IPS DF 19.7 (cell line): Measurements from ENCODE around the gene GDF7.
"Not testable (repeated sequence)": the region's sequence is repeated elsewhere in the genome, so short reads cannot be mapped to it uniquely, and the experiment has no call there.

ENCODE experiments used
- DNase-seq: peaks from one replicate; pipeline ENCODE4 v3.0.0-alpha.2; 2013; ENCODE audit warnings: low read depth, low spot score

Gene GDF7

GRCh38 chr2:20698916-20699613 is 32.1 kb downstream of the GDF7 start:
- no peak for DNase-seq

- DNase-seq = no peak
Observed at GRCh38 chr2:20702563-20702962, 35.6 kb downstream of the GDF7 start.

- no peak for DNase-seq
Observed at GRCh38 chr2:20704886-20705285, 37.9 kb downstream of the GDF7 start.

DNA sequence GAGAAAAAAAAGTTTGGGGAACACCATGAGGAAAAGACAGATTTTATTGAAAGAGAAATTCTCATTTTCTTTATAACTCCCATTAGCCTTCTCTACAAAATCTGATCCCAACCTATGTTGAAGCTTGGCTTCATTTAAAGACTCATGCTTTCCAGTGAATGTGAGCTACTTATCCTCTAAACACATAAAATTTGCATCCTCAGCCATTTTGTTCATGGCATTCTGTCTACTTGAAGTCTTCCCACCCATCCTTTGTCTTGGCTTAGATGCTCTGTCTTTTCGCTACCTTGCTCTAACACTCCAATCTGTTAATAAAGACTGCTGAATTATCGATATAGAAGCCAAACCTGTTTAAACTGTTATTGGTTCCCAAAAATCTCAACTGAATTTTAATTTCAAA is 39.3 kb downstream of the GDF7 start:
- no peak for DNase-seq

DNA sequence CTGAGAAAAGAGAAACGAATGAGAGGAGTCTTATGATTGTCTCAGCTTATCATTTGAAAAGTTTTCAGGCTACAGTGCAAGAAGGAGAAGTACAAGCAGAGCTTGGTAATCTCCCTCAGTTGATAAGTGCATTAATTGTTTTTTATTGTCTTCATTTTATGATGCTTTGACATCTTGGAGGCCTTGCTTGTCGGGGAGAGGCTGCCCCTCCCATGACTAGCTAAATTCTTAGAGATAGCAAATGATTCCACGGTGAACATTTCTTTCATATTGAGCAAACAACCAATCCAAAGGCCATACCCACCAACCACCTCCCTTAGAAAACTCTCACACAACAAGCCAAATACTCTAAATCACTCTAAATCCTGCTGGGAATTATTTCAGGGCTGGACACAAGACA is 39.8 kb downstream of the GDF7 start:
- no peak for DNase-seq

GRCh38 chr2:20707601-20708000 is 40.7 kb downstream of the GDF7 start:
- DNase-seq = no peak

DNA sequence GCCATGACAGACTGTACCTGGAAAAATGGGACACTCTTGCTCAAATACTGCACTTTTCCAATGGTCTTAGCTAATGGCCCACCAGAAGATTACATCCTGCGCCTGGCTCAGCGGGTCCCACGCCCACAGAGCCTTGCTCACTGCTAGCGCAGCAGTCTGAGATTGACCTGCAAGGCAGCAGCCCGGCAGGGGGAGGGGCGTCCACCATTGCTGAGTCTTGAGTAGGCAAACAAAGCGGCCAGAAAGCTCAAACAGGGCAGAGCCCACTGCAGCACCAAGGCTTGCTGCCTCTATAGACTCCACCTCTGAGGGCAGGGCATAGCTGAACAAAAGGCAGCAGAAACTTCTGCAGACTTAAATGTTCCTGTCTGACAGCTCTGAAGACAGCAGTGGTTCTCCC is 44.7 kb downstream of the GDF7 start:
- DNase-seq = not testable (repeated sequence)

- not testable (repeated sequence) for DNase-seq
Observed at GRCh38 chr2:20713585-20713984, 46.6 kb downstream of the GDF7 start.

- DNase-seq = not testable (repeated sequence)
Observed at GRCh38 chr2:20714412-20714811, 47.5 kb downstream of the GDF7 start.

GRCh38 chr2:20716164-20716563 is 49.2 kb downstream of the GDF7 start:
- not testable (repeated sequence) for DNase-seq

DNA sequence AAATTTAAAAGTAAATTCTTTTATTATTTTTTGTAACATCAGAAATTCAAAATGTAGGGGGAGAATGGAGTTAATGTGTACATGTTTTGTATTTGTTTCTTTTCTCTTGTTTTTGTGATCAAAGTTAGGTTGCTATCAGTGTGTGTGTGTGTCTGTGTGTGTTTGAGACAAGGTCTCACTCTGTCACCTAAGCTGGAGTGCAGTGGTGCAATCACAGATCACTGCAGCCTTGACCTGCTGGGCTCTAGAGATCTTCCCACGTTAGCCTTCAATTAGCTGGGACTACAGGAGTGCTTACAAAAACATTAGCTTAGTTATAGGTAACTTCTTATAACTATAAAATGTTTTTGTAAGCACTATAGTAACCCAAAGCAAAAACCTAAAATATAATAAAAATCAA is 50.7 kb downstream of the GDF7 start:
- no peak for DNase-seq

DNA sequence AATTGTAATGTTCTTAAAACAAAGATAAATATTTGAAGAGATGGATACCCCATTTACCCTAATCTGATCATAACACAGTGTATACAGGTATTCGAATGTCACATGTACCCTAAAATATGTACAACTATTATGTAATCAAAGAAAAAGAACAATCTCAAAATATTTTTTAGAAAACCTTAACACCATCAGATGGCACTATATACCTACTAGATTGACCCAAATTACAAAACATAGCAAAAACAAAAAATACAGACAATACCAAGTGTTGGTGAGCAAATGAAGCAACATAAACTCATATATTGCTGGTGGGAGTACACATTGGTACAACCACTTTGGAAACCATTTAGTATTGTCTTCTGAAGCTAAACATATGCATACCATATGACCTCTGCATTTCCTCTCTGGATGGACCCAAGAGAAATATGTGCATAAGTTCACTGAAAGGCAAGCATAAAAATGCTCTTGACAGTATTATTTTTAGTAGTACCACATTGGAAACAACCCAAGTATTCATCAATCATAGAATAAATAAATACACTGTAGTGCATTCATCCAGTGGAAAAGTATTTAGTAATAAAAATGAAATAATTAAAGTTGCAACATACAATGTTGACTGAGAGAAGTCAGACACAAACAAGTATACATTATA is 55.8 kb downstream of the GDF7 start:
- no peak for DNase-seq

DNA sequence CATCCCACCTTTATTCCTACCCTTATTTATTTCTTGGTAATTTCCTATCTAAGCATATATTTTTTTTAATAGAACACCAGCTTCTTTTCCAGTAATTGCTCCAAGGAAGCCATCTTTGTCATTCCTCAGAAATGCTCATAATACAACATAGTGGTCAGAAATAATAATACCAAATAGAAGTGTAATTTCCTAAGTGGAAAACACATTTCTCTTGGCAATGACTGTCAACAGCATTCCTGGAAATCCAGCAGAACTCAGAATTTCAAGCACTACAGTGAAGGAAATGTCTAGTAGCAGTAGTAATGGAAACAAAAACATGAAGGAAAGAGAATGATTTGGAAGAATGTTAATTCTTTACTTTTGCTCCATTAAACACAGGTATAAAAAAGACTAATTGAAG is 56.6 kb downstream of the GDF7 start:
- no peak for DNase-seq

GRCh38 chr2:20724500-20725053 is 57.6 kb downstream of the GDF7 start:
- no peak for DNase-seq

DNA sequence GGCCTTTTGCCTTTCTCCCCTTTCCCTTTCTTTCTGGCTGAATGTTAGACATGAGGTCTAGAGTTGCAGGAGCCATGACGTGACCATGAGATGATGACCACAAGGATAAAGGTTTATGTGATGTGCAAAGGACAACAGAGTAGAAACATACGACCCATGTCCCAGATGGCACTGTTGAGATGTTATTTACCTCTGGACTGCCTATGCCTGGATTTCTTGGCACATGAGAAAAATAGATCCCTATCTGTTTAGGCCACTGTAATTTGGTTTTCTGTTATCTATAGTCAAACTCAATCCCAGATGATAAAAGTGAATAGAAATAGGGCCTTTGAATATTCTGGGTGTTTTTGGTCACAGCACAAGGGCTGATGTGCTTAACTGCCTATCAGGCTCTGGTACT is 58.8 kb downstream of the GDF7 start:
- DNase-seq = no peak

- no peak for DNase-seq
Observed at GRCh38 chr2:20726913-20727312, 60.0 kb downstream of the GDF7 start.

GRCh38 chr2:20728114-20728758 is 61.3 kb downstream of the GDF7 start:
- DNase-seq = no peak
